DMS153 treated with DMSO at 0.1 percent for 48 hours (cell line): ENCODE results near the gene LRP11.

ENCODE experiments used
- DNase-seq: peaks from one replicate; lab custom pipeline; 2025; ENCODE audit not compliant: unreplicated experiment; lab: John Stamatoyannopoulos, UW

Gene LRP11

GRCh38 chr6:149806127-149806526 lies 58.0 kb downstream of the LRP11 start:
- no peak for DNase-seq

GRCh38 chr6:149783551-149783950 lies 80.6 kb downstream of the LRP11 start:
- no peak for DNase-seq

- no peak for DNase-seq
Observed at GRCh38 chr6:149782337-149782736, 81.8 kb downstream of the LRP11 start.

- no peak for DNase-seq
Observed at GRCh38 chr6:149781715-149782114, 82.4 kb downstream of the LRP11 start.

- DNase-seq, result no peak
Observed at GRCh38 chr6:149779644-149779963, 84.6 kb downstream of the LRP11 start.

GRCh38 chr6:149777624-149778023 lies 86.5 kb downstream of the LRP11 start:
- DNase-seq, result no peak

- DNase-seq, result no peak
Observed at GRCh38 chr6:149771925-149772324, 92.2 kb downstream of the LRP11 start.

GRCh38 chr6:149771185-149771584 lies 93.0 kb downstream of the LRP11 start:
- DNase-seq, result no peak

GRCh38 chr6:149769676-149770075 lies 94.5 kb downstream of the LRP11 start:
- no peak for DNase-seq
